GM12874 (cell line): ENCODE data around the gene DMBT1.

Source experiments
- CTCF ChIP-seq: IDR thresholded peaks from 2 replicates; pipeline ENCODE4 v1.5.1; 2011; ENCODE audit warnings: low read depth, mild to moderate bottlenecking, control low read depth, low read length, moderate library complexity; ENCODE audit not compliant: insufficient read depth

DMBT1 gene

GRCh38 chr10:122560279-122560804, at the start of gene DMBT1:
Gene DMBT1 (plus strand): TSS chr10:122560754. CDS start chr10:122560771, 17 bp downstream.
- TF ChIP-seq CTCF = no peak

- TF ChIP-seq CTCF = no peak
These were observed 47.5 kb upstream of the DMBT1 start for GRCh38 chr10:122513053-122513452.

- TF ChIP-seq CTCF = no peak
These were observed 46.3 kb upstream of the DMBT1 start for GRCh38 chr10:122514045-122514840.

DNA sequence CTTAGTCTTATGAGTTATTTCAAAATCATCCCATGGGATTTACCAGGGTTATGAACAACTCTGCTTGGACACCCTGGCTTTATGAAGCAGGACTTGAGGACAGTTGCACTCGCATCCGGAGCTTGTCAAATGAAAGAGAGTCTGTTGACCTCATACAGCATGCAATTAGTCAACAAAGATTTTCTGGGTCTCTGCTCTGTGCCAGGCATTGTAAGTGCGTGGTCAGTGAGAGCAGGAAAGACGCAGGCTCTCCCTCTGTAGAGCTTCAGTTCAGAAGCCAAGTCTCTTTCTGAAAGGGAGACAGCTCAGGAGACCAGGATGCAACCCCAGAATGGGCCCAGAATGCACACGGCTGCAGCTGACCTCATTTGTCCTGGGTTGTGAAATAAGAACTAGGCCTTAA, 45.5 kb upstream of the DMBT1 start:
- TF ChIP-seq CTCF = no peak

- TF ChIP-seq CTCF = no peak
These were observed 44.8 kb upstream of the DMBT1 start for GRCh38 chr10:122515588-122516231.

GRCh38 chr10:122516734-122517133, 43.8 kb upstream of the DMBT1 start:
- no peak for TF ChIP-seq CTCF

- no peak for TF ChIP-seq CTCF
These were observed 41.4 kb upstream of the DMBT1 start for GRCh38 chr10:122519144-122519543.
